SU-DHL-6 (cell line): ENCODE measurements around the gene ZNF536.

Experiments
- H2AFZ ChIP-seq: fragments of 200-600 bp; sonication (generic); 2 replicates; pipeline ENCODE4 v1.6.1; 2014; ENCODE audit warnings: low read depth, mild to moderate bottlenecking, moderate library complexity, mixed read lengths, antibody characterized with exemption, low read length; ENCODE audit not compliant: severe bottlenecking
- H3F3A ChIP-seq: fragments of 200-600 bp; shearing (Covaris generic); 2 replicates; pipeline ENCODE4 v1.6.0; 2016; ENCODE audit warnings: antibody characterized with exemption, mild to moderate bottlenecking; ENCODE audit not compliant: insufficient read depth
- H3K27ac ChIP-seq: fragments of 200-600 bp; sonication (generic); 2 replicates; pipeline ENCODE4 v1.5.1; 2016; ENCODE audit warnings: low read depth, mild to moderate bottlenecking, low read length, moderate library complexity, mixed read lengths
- H3K27me3 ChIP-seq: fragments of 200-600 bp; sonication (generic), shearing (Covaris generic); 2 replicates; pipeline ENCODE4 v1.6.0; 2014; ENCODE audit warnings: mild to moderate bottlenecking, low read length
- H3K36me3 ChIP-seq: fragments of 200-600 bp; sonication (generic); 2 replicates; pipeline ENCODE4 v1.6.1; 2014; ENCODE audit warnings: mild to moderate bottlenecking, low read length, mixed read lengths
- H3K4me2 ChIP-seq: fragments of 300-600, 200-600 bp; shearing (Covaris generic), sonication (generic); 2 replicates; pipeline ENCODE4 v1.6.0; 2014; ENCODE audit warnings: low read length, low read depth, mild to moderate bottlenecking; ENCODE audit not compliant: poor library complexity, severe bottlenecking
- H3K4me3 ChIP-seq: fragments of 200-600 bp; sonication (generic); 2 replicates; pipeline ENCODE4 v1.5.1; 2014; ENCODE audit warnings: antibody characterized with exemption, low read length, mild to moderate bottlenecking, mixed read lengths; ENCODE audit not compliant: insufficient read depth, poor library complexity, severe bottlenecking
- H3K79me2 ChIP-seq: fragments of 200-600 bp; sonication (generic); 2 replicates; pipeline ENCODE4 v1.6.1; 2014; ENCODE audit warnings: mild to moderate bottlenecking, low read length, moderate library complexity; ENCODE audit not compliant: insufficient read depth
- H3K9ac ChIP-seq: fragments of 200-600 bp; sonication (generic); 2 replicates; pipeline ENCODE4 v1.7.0; 2014; ENCODE audit warnings: mild to moderate bottlenecking, low read length
- H3K9me2 ChIP-seq: fragments of 200-600 bp; sonication (generic); replicated peaks from 2 replicates; pipeline ENCODE4 v1.6.1; 2014; ENCODE audit warnings: low read length; ENCODE audit not compliant: insufficient read depth
- H3K9me3 ChIP-seq: fragments of 200-600 bp; sonication (generic); 2 replicates; pipeline ENCODE4 v1.6.1; 2014; ENCODE audit warnings: low read length, mixed read lengths; ENCODE audit not compliant: insufficient read depth
- H4K20me1 ChIP-seq: fragments of 200-600 bp; sonication (generic); 2 replicates; pipeline ENCODE4 v1.6.1; 2014; ENCODE audit warnings: low read depth, mild to moderate bottlenecking, antibody characterized with exemption, low read length, moderate library complexity, mixed read lengths
- EZH2phosphoT487 ChIP-seq: fragments of 200-600 bp; sonication (generic), shearing (Covaris generic); conservative IDR thresholded peaks from 2 replicates; pipeline ENCODE4 v1.6.1; 2018; ENCODE audit warnings: mild to moderate bottlenecking, antibody characterized with exemption, low read length, moderate library complexity, mixed read lengths
- TF ChIP-seq, protein P1 (sequence below): fragments of 200-600 bp; sonication (generic); IDR thresholded peaks from one replicate; pipeline ENCODE4 v1.5.1; 2017; ENCODE audit warnings: antibody characterized with exemption, mild to moderate bottlenecking, low read length, moderate library complexity; ENCODE audit not compliant: insufficient read depth, poor library complexity, severe bottlenecking

ZNF536 gene

DNA sequence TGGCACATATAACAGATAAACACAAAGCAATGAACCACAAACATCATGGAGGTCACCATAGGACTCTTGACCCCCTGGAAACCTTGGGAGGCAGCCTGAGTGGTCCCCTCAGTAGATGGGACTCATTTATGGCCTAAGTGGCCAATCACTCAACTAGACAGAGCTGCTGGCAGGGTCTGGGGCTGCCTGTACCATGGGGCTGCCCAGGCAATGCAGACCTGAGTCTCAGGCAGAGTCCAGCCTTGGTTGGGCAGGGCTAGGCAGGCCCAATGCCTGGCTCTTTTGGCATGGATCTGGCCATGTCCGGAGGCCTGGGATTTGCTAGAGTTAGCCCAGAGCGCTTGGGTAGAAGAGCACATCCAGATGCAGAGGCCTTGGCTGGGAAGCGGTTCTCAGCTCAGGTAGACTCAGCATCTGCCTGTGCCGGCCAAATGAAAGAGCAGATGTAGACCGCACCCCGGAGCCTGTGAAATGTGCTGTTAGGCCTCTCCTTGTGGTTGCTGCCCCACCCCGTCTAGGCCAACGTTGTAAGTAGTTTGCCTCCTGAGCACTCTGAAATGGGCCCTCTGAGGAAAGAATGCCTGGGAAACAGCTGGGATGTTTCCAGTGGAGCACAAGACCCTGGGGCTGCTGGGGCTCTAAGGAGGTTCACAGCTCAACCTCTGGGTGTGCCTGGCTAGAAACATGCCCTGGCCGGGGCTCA lies 171.2 kb downstream of the ZNF536 start:
- no peaks in the 10 kb centered on the region for H3F3A ChIP-seq
- no peak overlapping the region for H2AFZ ChIP-seq
- H3K9ac ChIP-seq: no peak overlapping the region
- no peaks in the 10 kb centered on the region for H3K79me2 ChIP-seq
- H3K4me3 ChIP-seq: no peak overlapping the region
- H3K9me3 ChIP-seq: no peaks in the 10 kb centered on the region
- no peaks in the 10 kb centered on the region for H3K27me3 ChIP-seq
- no peak for TF ChIP-seq EZH2phosphoT487
- TF ChIP-seq, protein P1, sequence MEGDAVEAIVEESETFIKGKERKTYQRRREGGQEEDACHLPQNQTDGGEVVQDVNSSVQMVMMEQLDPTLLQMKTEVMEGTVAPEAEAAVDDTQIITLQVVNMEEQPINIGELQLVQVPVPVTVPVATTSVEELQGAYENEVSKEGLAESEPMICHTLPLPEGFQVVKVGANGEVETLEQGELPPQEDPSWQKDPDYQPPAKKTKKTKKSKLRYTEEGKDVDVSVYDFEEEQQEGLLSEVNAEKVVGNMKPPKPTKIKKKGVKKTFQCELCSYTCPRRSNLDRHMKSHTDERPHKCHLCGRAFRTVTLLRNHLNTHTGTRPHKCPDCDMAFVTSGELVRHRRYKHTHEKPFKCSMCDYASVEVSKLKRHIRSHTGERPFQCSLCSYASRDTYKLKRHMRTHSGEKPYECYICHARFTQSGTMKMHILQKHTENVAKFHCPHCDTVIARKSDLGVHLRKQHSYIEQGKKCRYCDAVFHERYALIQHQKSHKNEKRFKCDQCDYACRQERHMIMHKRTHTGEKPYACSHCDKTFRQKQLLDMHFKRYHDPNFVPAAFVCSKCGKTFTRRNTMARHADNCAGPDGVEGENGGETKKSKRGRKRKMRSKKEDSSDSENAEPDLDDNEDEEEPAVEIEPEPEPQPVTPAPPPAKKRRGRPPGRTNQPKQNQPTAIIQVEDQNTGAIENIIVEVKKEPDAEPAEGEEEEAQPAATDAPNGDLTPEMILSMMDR: no peak
- H3K9me2 ChIP-seq: no peaks in the 10 kb centered on the region
- no peaks in the 10 kb centered on the region for H4K20me1 ChIP-seq
- no peak overlapping the region for H3K4me2 ChIP-seq
- H3K27ac ChIP-seq: no peak overlapping the region
- no peaks in the 10 kb centered on the region for H3K36me3 ChIP-seq

DNA sequence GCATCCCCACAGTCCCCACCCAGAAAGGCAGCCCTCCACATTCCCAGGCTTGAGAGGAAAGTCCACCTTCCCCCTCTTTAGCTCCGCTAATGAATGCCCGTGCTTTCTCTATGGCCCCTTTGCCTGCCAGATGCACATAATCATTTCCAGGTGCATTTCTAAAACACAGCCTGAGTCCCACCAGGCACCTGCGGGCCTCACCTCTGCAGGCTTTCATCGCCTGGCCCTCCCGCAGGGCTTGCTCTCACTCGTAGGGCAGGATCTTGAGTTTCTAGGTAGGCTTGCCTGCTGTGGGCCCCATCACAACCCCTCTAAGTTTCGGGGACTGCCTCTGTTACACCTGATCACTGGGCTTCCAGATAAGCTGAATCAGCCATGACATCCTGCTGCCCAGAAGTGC lies 173.6 kb downstream of the ZNF536 start:
- H3F3A ChIP-seq: no peaks in the 10 kb centered on the region
- no peaks in the 10 kb centered on the region for H3K9me2 ChIP-seq
- TF ChIP-seq, protein P1: no peak
- no peak for TF ChIP-seq EZH2phosphoT487
- no peaks in the 10 kb centered on the region for H3K27me3 ChIP-seq
- no peaks in the 10 kb centered on the region for H3K79me2 ChIP-seq
- H3K9ac ChIP-seq: no peak overlapping the region
- no peak overlapping the region for H3K27ac ChIP-seq
- no peaks in the 10 kb centered on the region for H3K36me3 ChIP-seq
- H3K4me3 ChIP-seq: no peak overlapping the region
- no peaks in the 10 kb centered on the region for H3K9me3 ChIP-seq
- H4K20me1 ChIP-seq: no peaks in the 10 kb centered on the region
- H3K4me2 ChIP-seq: no peak overlapping the region
- H2AFZ ChIP-seq: no peak overlapping the region

DNA sequence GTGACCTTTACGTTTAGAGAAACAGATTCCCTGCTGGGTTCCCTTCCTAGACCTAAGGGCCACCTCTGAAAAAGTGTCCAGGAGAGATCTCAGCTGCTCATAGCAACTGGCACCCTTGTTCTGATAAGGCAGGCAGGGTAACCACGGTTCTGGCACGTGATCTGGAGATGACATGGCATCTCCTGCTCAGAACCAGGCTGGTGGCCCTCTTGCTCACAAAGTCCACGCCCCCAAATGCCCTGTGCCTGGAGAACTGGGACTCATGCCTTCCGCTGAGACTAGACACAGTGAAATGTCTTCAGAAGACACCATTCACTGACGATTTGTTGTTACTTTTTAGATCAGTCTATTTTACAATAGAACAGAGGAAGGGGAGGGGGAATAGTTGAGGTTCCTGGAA lies 174.1 kb downstream of the ZNF536 start:
- no peak overlapping the region for H3K4me3 ChIP-seq
- no peak for TF ChIP-seq EZH2phosphoT487
- TF ChIP-seq, protein P1: no peak
- no peaks in the 10 kb centered on the region for H3K36me3 ChIP-seq
- H2AFZ ChIP-seq: no peak overlapping the region
- no peak overlapping the region for H3K9ac ChIP-seq
- no peaks in the 10 kb centered on the region for H3K9me2 ChIP-seq
- H3K27me3 ChIP-seq: no peaks in the 10 kb centered on the region
- no peaks in the 10 kb centered on the region for H3K9me3 ChIP-seq
- H3K79me2 ChIP-seq: no peaks in the 10 kb centered on the region
- no peaks in the 10 kb centered on the region for H3F3A ChIP-seq
- H3K27ac ChIP-seq: no peak overlapping the region
- H4K20me1 ChIP-seq: no peaks in the 10 kb centered on the region
- H3K4me2 ChIP-seq: no peak overlapping the region
